Peyer's patch (tissue), 4 donors: Measurements from ENCODE around the gene UBR3. TPM values are rescaled to one million over a fixed set of nuclear protein-coding genes. Genes with fewer than 3 reads are reported as not detected.

Experiments used
- DNase-seq, 3 donors: peaks; one replicate each; pipeline ENCODE4 v3.0.0-alpha.2; 2017 to 2019
- H3K27ac ChIP-seq, 4 donors: fragments of 200-600 bp; sonication (generic); one replicate each; pipeline ENCODE4 v1.5.1; 2016 to 2019
- H3K27me3 ChIP-seq, 2 donors: fragments of 200-600 bp; sonication (generic); one replicate each; pipeline ENCODE4 v1.5.1; 2019
- H3K36me3 ChIP-seq, 3 donors: fragments of 200-600 bp; sonication (generic); one replicate each; pipeline ENCODE4 v1.5.1; 2016 to 2019
- H3K4me1 ChIP-seq, 4 donors: fragments of 200-600 bp; sonication (generic); one replicate each; pipeline ENCODE4 v1.5.1; 2016 to 2019
- H3K4me3 ChIP-seq, 4 donors: fragments of 200-600 bp; sonication (generic); 1 replicate in 3 of 4; 2 replicates in 1 of 4; pipeline ENCODE4 v1.5.1; 2016 to 2019; ENCODE audit warnings: mild to moderate bottlenecking in 1 of 4
- H3K9me3 ChIP-seq, 4 donors: fragments of 200-600 bp; sonication (generic); one replicate each; pipeline ENCODE4 v1.5.1; 2016 to 2019; ENCODE audit warnings: mild to moderate bottlenecking in 1 of 4
- CTCF ChIP-seq, 6 experiments: fragments of 450-650 bp in 4 of 6; fragments of 200-600 bp in 2 of 6; sonication (generic) in 1 of 6; IDR thresholded peaks; one replicate each; pipeline ENCODE4 v1.5.1; 2017 to 2019; ENCODE audit warnings: antibody characterized with exemption in 6 of 6, mild to moderate bottlenecking in 3 of 6, moderate library complexity in 1 of 6
- POLR2A ChIP-seq, 2 donors: fragments of 450-650 bp; IDR thresholded peaks; one replicate each; pipeline ENCODE4 v1.5.1; 2017; ENCODE audit warnings: antibody characterized with exemption in 2 of 2, mild to moderate bottlenecking in 2 of 2, moderate library complexity in 2 of 2
- total RNA-seq, 4 donors: library from RNA; depleted of rRNA; stranded (reverse); fragments of >200 nt; gene quantifications; one replicate each; pipeline ENCODE4 v1.1.0, GENCODE V29; 2016

The UBR3 gene
- total RNA-seq, 4 donors from 2014 or later = 45.4 to 90.0 (median 72.4) TPM

- no peaks in the 10 kb centered on the region for H3K9me3 ChIP-seq
- no peak for TF ChIP-seq CTCF (IDR thresholded peaks at IDR 0.05)
- no peak for TF ChIP-seq POLR2A (IDR thresholded peaks at IDR 0.05)
- peaks cover 0 to 3% (median 3%) of the 10 kb centered on the region in 3 donors for H3K36me3 ChIP-seq
- H3K27ac ChIP-seq = no peak overlapping the region
- DNase-seq = no peak
- H3K4me3 ChIP-seq = no peak overlapping the region
- H3K27me3 ChIP-seq = no peaks in the 10 kb centered on the region
- no peaks in the 10 kb centered on the region for H3K4me1 ChIP-seq
These were observed 204.0 kb downstream of the UBR3 start for GRCh38 chr2:170031288-170031687.

- Histone ChIP-seq H3K27ac (no peak overlapping the region), H3K27me3 (no peaks in the 10 kb centered on the region), H3K9me3 (no peaks in the 10 kb centered on the region), H3K4me1 (no peaks in the 10 kb centered on the region), H3K36me3 (peaks cover 0 to 3% (median 0%) of the 10 kb centered on the region in 3 donors), H3K4me3 (no peak overlapping the region)
- DNase-seq = no peak
- TF ChIP-seq POLR2A (IDR thresholded peaks at IDR 0.05) (no peak), CTCF (IDR thresholded peaks at IDR 0.05) (no peak)
These were observed 207.3 kb downstream of the UBR3 start for GRCh38 chr2:170034596-170034995.

DNA sequence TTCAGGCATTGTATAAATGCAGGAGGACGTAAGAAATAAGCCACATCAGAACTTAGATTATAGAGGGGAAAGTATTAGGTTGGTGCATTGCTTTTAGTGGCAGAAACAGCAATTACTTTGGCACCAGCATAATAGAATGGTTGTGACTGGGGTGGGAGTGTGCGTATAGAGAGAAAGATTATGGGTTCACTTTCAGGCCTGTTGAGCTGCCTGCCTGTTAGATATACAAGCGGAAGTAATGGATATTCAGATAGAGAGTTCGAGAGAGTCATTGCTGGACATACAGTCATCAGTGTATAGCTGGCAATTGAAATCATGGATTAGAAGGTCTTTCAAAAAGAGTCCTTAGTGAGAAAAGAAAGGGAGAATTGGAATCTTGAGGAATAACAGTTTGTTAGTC is 211.5 kb downstream of the UBR3 start:
- Histone ChIP-seq H3K27ac (no peak overlapping the region), H3K4me1 (no peaks in the 10 kb centered on the region), H3K36me3 (peaks cover 0 to 19% (median 0%) of the 10 kb centered on the region in 3 donors), H3K4me3 (no peak overlapping the region), H3K9me3 (no peaks in the 10 kb centered on the region), H3K27me3 (no peaks in the 10 kb centered on the region)
- TF ChIP-seq POLR2A (IDR thresholded peaks at IDR 0.05) (no peak), CTCF (IDR thresholded peaks at IDR 0.05) (no peak)
- no peak for DNase-seq

- no peaks in the 10 kb centered on the region for H3K27me3 ChIP-seq
These were observed 212.3 kb downstream of the UBR3 start for GRCh38 chr2:170039401-170040172.

GRCh38 chr2:170044751-170045478 is 217.7 kb downstream of the UBR3 start:
- Histone ChIP-seq H3K27ac (no peak overlapping the region), H3K4me3 (no peak overlapping the region), H3K36me3 (peaks cover 0 to 19% (median 0%) of the 10 kb centered on the region in 3 donors), H3K4me1 (no peaks in the 10 kb centered on the region), H3K27me3 (no peaks in the 10 kb centered on the region), H3K9me3 (no peaks in the 10 kb centered on the region)
- TF ChIP-seq POLR2A (IDR thresholded peaks at IDR 0.05) (no peak), CTCF (IDR thresholded peaks at IDR 0.05) (no peak)
- DNase-seq = no peak

More at GRCh38 chr2:170039401-170040172, 212.3 kb downstream of the UBR3 start:
- Histone ChIP-seq H3K4me3 (no peak overlapping the region), H3K27ac (no peak overlapping the region), H3K36me3 (peaks cover 0 to 19% (median 0%) of the 10 kb centered on the region in 3 donors), H3K9me3 (no peaks in the 10 kb centered on the region), H3K4me1 (no peaks in the 10 kb centered on the region)
- no peak for DNase-seq
- TF ChIP-seq CTCF (IDR thresholded peaks at IDR 0.05) = no peak
- no peak for TF ChIP-seq POLR2A (IDR thresholded peaks at IDR 0.05)
